ENCODE measurements around the gene COL4A5. TPM values are rescaled to one million over a fixed set of nuclear protein-coding genes. Genes with fewer than 3 reads are reported as not detected.

COL4A5 gene
- 92.6 TPM for total RNA-seq

GRCh38 chrX:108439426-108439942 is at the start of gene COL4A5:
COL4A5 (plus strand) TSS chrX:108439838; CDS start chrX:108440126, 288 bp downstream.

GRCh38 chrX:108438110-108438623 is 1.5 kb upstream of the COL4A5 start, which contains the start of gene COL4A6:
COL4A6 (minus strand) TSS chrX:108438422; CDS start chrX:108438196, 226 bp downstream.

GRCh38 chrX:108736509-108737479 is 297.2 kb downstream of the COL4A5 start, which contains the start of gene IRS4:
IRS4 (minus strand) TSS chrX:108736563.

Other genes starting within 250 kb of the COL4A5 start
- gene COL4A6, start 1.4 kb upstream of the COL4A5 start, total RNA-seq, result 21.6 TPM